Lower lobe of right lung (tissue), 2 donors: Measurements from ENCODE around the gene GNAZ. TPM values are rescaled to one million over a fixed set of nuclear protein-coding genes. Genes with fewer than 3 reads are reported as not detected.

ENCODE experiments used
- ATAC-seq, 2 donors: fragments of 200-7000 bp; cut with Tn5 transposase; one replicate each; pipeline ENCODE4 v1.9.1; 2020 to 2022; ENCODE audit warnings: mild to moderate bottlenecking in 2 of 2, moderate library complexity in 2 of 2
- DNase-seq: peaks from one replicate; pipeline ENCODE4 v3.0.0-alpha.2; 2020
- H3K27ac ChIP-seq: fragments of 200-600 bp; one replicate; pipeline ENCODE4 v1.8.0; 2022
- H3K27me3 ChIP-seq: fragments of 200-600 bp; one replicate; pipeline ENCODE4 v1.8.0; 2022; ENCODE audit warnings: low read depth
- H3K36me3 ChIP-seq: fragments of 200-600 bp; one replicate; pipeline ENCODE4 v1.8.0; 2022; ENCODE audit warnings: mild to moderate bottlenecking
- H3K4me1 ChIP-seq: fragments of 200-600 bp; one replicate; pipeline ENCODE4 v1.8.0; 2022
- H3K4me3 ChIP-seq: fragments of 200-600 bp; one replicate; pipeline ENCODE4 v1.8.0; 2022; ENCODE audit warnings: mild to moderate bottlenecking
- H3K9me3 ChIP-seq: fragments of 200-600 bp; one replicate; pipeline ENCODE4 v1.8.0; 2022
- CTCF ChIP-seq: fragments of 200-600 bp; IDR thresholded peaks from one replicate; pipeline ENCODE4 v1.8.0; 2022; ENCODE audit warnings: antibody characterized with exemption, mild to moderate bottlenecking
- intact Hi-C: fragments of 100-400 bp; cut with DNase I; formaldehyde crosslinking; loops from one replicate; pipeline ENCODE4 v1.11.0; 2022
- total RNA-seq: library from RNA; stranded (reverse); fragmentation: NEBNext Ultra II Directional; extraction: Animal tissue kit (Norgen Biotek cat#: 25700); gene quantifications from one replicate; pipeline ENCODE4 v1.2.1, GENCODE V29; 2021
- donor health status: DM: no; HTN: yes; CAD: no; lungs with severe emphysema.

The GNAZ gene
- total RNA-seq, 1 donor from 2014 or later = 2.4 TPM

GRCh38 chr22:23085785-23086184 is 15.5 kb downstream of the GNAZ start:
- DNase-seq = no peak
- no peak for ATAC-seq
- Histone ChIP-seq H3K4me1 (no peaks in the 10 kb centered on the region), H3K9me3 (no peaks in the 10 kb centered on the region), H3K27me3 (no peaks in the 10 kb centered on the region), H3K27ac (no peak overlapping the region), H3K36me3 (no peaks in the 10 kb centered on the region), H3K4me3 (no peak overlapping the region)
- intact Hi-C loops = no loop called here
- no peak for TF ChIP-seq CTCF

- no peak for TF ChIP-seq CTCF
- intact Hi-C loops = no loop called here
- no peak overlapping the region for H3K4me3 ChIP-seq
- no peaks in the 10 kb centered on the region for H3K36me3 ChIP-seq
- DNase-seq = no peak
- no peak overlapping the region for H3K27ac ChIP-seq
- no peaks in the 10 kb centered on the region for H3K27me3 ChIP-seq
- no peak for ATAC-seq
- no peaks in the 10 kb centered on the region for H3K4me1 ChIP-seq
- H3K9me3 ChIP-seq = no peaks in the 10 kb centered on the region
Observed at GRCh38 chr22:23086263-23086662, 15.9 kb downstream of the GNAZ start.

GRCh38 chr22:23086787-23087186 is 16.5 kb downstream of the GNAZ start:
- TF ChIP-seq CTCF = no peak
- DNase-seq (no peak), ATAC-seq (no peak)
- no peaks in the 10 kb centered on the region for H3K27me3 ChIP-seq
- H3K4me1 ChIP-seq = no peaks in the 10 kb centered on the region
- intact Hi-C loops = no loop called here
- no peaks in the 10 kb centered on the region for H3K36me3 ChIP-seq
- no peak overlapping the region for H3K27ac ChIP-seq
- no peaks in the 10 kb centered on the region for H3K9me3 ChIP-seq
- H3K4me3 ChIP-seq = no peak overlapping the region

- H3K9me3 ChIP-seq = no peaks in the 10 kb centered on the region
- no peak for ATAC-seq
- no peak overlapping the region for H3K4me3 ChIP-seq
- DNase-seq = no peak
- intact Hi-C loops = no loop called here
- H3K36me3 ChIP-seq = no peaks in the 10 kb centered on the region
- TF ChIP-seq CTCF = no peak
- H3K27me3 ChIP-seq = no peaks in the 10 kb centered on the region
- no peaks in the 10 kb centered on the region for H3K4me1 ChIP-seq
- no peak overlapping the region for H3K27ac ChIP-seq
Observed at GRCh38 chr22:23088199-23088604, 17.9 kb downstream of the GNAZ start.

- no peak for DNase-seq
- TF ChIP-seq CTCF = no peak
- Histone ChIP-seq H3K4me1 (no peaks in the 10 kb centered on the region), H3K9me3 (no peaks in the 10 kb centered on the region), H3K36me3 (no peaks in the 10 kb centered on the region), H3K4me3 (no peak overlapping the region), H3K27ac (no peak overlapping the region), H3K27me3 (no peaks in the 10 kb centered on the region)
- no peak for ATAC-seq
- intact Hi-C loops = no loop called here
Observed at GRCh38 chr22:23089010-23089409, 18.7 kb downstream of the GNAZ start.
